ENCODE data around the gene LRP5. TPM values are rescaled to one million over a fixed set of nuclear protein-coding genes. Genes with fewer than 3 reads are reported as not detected.

LRP5 gene
- total RNA-seq, 1 experiment from 2014 or later, result 48.8 TPM

DNA sequence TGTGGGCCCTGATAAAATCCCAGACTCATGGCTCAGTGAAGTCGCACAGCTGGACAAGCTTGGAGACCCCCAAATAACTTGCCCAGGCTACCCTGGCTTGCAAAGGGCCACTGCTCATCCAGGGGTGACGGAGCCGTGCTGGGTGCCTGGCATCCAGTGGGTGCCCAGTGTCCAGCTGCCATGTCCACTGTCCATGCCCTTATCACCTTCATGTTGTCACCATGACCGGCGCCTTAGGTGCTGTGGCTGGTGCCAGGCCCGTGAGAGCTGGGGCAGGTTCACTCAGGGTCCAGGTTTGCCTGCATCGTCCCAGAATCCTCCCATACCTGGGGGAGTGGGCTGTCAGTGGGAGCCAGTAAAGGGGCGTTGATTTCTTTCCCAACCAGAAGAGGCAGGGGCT is 57.4 kb downstream of the LRP5 start:
- H3K4me3 Mint-ChIP-seq, result no peak overlapping the region
- no peak overlapping the region for H3K27ac Mint-ChIP-seq
- ATAC-seq (no peak), DNase-seq (ENCODE audit: low spot score) (no peak)
- H3K4me1 Mint-ChIP-seq, result no peaks in the 10 kb centered on the region
- no peaks in the 10 kb centered on the region for H3K27me3 Mint-ChIP-seq (ENCODE audit: low read depth)
- peaks cover 27% of the 10 kb centered on the region for H3K36me3 Mint-ChIP-seq
- no peak for TF ChIP-seq MXD4 (CRISPR knock-in tag; IDR thresholded peaks at IDR 0.05; ENCODE audit: borderline replicate concordance)
- POLR2A ChIA-PET, result no interaction called here
- H3K9me3 Mint-ChIP-seq, result peaks cover 6% of the 10 kb centered on the region
- CTCF ChIA-PET, result no interaction called here

DNA sequence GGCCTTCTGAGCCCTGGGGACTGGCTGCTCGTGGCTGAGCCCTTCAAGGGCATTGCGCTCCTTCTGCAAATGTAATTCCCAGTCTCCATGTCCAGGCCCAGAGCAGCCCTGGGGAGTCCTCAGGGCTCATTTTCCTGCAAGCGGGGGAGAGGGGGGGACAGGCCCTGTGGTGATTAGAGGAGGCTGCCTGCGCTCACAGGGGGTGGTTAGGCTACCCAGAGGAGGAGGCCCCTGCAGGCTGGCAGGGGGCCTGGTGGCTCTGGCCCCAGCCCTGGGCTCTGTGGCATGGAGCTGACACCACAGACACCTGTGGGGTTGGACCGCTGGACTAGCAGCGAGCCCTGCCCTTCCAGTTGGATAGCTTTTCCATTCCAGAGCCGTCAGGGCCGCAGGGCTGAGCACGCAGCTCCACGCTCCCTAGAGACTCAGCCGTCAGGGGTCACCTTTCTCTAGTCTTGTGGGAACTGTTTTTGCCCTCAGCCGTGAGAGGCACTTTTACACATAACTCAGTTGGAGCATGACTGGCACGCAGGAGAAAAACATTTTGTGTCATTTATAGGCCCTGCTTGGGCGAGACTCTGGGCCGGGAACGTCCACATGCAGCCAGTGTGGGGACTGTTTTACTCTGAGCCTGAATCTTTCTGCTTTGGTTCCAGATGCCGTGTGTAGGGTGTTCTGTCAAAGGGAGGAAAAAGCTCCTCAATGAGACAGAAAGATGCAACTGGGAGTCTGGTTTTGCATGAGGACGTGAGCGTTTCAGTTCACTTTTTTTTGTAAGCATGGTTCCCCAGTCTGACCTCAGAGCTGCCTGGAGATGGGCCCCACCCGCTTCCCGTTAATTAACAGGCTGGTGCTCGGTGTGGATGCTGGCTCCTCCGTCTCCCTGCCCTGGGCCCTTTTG is 58.1 kb downstream of the LRP5 start:
- ChIA-PET CTCF (interaction anchor here (0.8 kb wide), 1 partner anchor 45 kb away, joined by 3 read pairs; no protein-coding TSS in a partner anchor), POLR2A (no interaction called here)
- peaks cover 27% of the 10 kb centered on the region for H3K36me3 Mint-ChIP-seq
- DNase-seq (ENCODE audit: low spot score) (no peak), ATAC-seq (no peak)
- H3K27me3 Mint-ChIP-seq (ENCODE audit: low read depth), result no peaks in the 10 kb centered on the region
- TF ChIP-seq ZNF138 (CRISPR knock-in tag; conservative IDR thresholded peaks at IDR 0.05) (no peak), E2F1 (CRISPR knock-in tag; IDR thresholded peaks at IDR 0.05) (no peak), TEAD1 (CRISPR knock-in tag; IDR thresholded peaks at IDR 0.05) (no peak), JUN (CRISPR knock-in tag; IDR thresholded peaks at IDR 0.05) (no peak), PRDM15 (CRISPR knock-in tag; IDR thresholded peaks at IDR 0.05) (no peak), ZNF263 (CRISPR knock-in tag; IDR thresholded peaks at IDR 0.05; ENCODE audit: low read depth) (no peak), GRHL2 (CRISPR knock-in tag; IDR thresholded peaks at IDR 0.05; ENCODE audit: insufficient replicate concordance, severe bottlenecking) (no peak), NFATC4 (CRISPR knock-in tag; IDR thresholded peaks at IDR 0.05) (no peak), ZNF416 (CRISPR knock-in tag; IDR thresholded peaks at IDR 0.05) (no peak), PRRX2 (CRISPR knock-in tag; IDR thresholded peaks at IDR 0.05) (no peak), NR1H2 (CRISPR knock-in tag; IDR thresholded peaks at IDR 0.05) (no peak), ZNF423 (CRISPR knock-in tag; IDR thresholded peaks at IDR 0.05) (no peak), ZNF425 (CRISPR knock-in tag; conservative IDR thresholded peaks at IDR 0.05) (no peak), USF2 (CRISPR knock-in tag; IDR thresholded peaks at IDR 0.05) (no peak)
- TF ChIP-seq, protein P1, sequence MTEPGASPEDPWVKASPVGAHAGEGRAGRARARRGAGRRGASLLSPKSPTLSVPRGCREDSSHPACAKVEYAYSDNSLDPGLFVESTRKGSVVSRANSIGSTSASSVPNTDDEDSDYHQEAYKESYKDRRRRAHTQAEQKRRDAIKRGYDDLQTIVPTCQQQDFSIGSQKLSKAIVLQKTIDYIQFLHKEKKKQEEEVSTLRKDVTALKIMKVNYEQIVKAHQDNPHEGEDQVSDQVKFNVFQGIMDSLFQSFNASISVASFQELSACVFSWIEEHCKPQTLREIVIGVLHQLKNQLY (CRISPR knock-in tag; IDR thresholded peaks at IDR 0.05), result no peak
- TF ChIP-seq, protein P2, sequence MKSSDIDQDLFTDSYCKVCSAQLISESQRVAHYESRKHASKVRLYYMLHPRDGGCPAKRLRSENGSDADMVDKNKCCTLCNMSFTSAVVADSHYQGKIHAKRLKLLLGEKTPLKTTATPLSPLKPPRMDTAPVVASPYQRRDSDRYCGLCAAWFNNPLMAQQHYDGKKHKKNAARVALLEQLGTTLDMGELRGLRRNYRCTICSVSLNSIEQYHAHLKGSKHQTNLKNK (CRISPR knock-in tag; IDR thresholded peaks at IDR 0.05), result no peak
- TF ChIP-seq, protein P3, sequence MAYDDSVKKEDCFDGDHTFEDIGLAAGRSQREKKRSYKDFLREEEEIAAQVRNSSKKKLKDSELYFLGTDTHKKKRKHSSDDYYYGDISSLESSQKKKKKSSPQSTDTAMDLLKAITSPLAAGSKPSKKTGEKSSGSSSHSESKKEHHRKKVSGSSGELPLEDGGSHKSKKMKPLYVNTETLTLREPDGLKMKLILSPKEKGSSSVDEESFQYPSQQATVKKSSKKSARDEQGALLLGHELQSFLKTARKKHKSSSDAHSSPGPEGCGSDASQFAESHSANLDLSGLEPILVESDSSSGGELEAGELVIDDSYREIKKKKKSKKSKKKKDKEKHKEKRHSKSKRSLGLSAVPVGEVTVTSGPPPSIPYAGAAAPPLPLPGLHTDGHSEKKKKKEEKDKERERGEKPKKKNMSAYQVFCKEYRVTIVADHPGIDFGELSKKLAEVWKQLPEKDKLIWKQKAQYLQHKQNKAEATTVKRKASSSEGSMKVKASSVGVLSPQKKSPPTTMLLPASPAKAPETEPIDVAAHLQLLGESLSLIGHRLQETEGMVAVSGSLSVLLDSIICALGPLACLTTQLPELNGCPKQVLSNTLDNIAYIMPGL (CRISPR knock-in tag; IDR thresholded peaks at IDR 0.05), result no peak
- peaks cover 6% of the 10 kb centered on the region for H3K9me3 Mint-ChIP-seq
- no peaks in the 10 kb centered on the region for H3K4me1 Mint-ChIP-seq
- H3K27ac Mint-ChIP-seq, result peak overlapping the region; percentile 86
- no peak overlapping the region for H3K4me3 Mint-ChIP-seq

Data from WTC11 (cell line).